GM21367 (cell line): ENCODE measurements around the gene FAT2.
"Not testable (repeated sequence)": the region's sequence is repeated elsewhere in the genome, so short reads cannot be mapped to it uniquely, and the experiment has no call there.

Experiments used
- ATAC-seq: cut with Tn5 transposase; IDR thresholded peaks from one replicate; pipeline ENCODE4 v1.9.1; 2021; ENCODE audit not compliant: unreplicated experiment

FAT2 gene

DNA sequence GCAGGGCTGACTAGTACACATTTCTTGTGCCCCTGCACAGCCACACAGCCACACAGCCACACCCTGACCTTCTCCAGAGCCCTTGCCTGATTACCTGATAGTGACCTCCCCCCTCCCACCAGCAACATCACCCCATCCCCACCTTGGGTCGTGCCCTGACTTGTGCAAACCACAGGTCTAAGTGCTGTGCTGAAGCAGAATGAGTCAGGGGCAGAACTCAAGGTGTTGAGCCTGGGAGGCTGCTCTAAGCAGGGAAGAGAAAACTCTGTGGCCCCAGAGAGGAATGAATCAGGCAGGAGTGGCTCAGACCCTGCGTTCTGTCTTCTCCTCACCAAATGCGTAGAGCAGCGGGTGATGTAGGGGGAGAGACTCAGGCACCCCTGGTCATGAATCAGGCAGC lies 24.3 kb upstream of the FAT2 start:
- no peak for ATAC-seq

DNA sequence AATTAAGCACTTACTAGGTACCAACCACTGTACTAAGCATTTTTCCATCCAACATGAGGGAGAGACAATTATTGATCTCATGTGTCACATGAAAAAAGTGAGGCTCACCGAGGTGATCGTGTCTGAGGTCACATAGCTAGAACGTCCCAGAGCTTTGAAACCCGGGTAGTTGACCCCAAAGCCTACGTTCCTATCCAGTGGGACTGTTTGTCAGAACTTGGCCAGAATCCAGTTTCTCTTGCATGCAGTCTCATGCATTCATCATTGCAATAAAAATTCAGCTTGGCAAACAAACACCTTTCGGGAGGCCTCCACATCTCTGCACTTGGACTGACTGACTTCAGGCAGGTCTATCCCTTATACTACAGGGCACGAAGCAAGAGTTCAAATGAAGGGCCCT lies 23.4 kb upstream of the FAT2 start:
- ATAC-seq, result no peak

DNA sequence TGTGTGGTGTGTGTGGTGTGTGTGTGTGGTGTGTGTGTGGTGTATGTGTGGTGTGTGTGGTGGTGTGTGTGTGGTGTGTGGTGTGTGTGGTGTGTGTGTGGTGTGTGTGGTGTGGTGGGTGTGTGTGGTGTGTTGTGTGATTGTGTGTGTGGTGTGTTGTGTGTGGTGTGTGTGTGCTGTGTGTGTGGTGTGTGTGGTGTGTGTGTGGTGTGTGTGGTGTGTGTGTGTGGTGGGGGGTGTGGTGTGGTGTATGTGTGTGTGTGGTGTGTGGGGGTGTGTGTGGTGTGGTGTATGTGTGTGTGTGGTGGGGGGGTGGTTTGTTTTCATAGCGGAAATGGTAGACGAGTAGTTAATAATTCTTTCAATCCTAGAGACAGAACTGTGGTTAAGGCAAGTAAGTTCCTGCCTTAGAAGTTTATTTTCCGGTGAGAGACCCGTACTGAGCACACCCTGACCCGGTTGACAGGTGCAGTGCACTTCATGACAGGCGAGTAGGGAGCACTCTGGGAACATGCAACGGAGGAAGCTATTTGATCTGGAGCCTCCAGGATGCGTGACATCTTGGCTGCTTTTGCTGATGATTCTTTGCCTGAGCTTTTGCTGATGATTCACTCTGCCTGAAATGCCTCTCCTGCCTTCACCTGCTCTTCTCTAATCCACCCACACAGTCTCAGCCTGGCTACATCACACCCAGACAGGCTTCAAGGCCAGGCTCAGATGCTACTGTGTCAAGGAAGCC lies 21.7 kb upstream of the FAT2 start:
- ATAC-seq, result no peak

DNA sequence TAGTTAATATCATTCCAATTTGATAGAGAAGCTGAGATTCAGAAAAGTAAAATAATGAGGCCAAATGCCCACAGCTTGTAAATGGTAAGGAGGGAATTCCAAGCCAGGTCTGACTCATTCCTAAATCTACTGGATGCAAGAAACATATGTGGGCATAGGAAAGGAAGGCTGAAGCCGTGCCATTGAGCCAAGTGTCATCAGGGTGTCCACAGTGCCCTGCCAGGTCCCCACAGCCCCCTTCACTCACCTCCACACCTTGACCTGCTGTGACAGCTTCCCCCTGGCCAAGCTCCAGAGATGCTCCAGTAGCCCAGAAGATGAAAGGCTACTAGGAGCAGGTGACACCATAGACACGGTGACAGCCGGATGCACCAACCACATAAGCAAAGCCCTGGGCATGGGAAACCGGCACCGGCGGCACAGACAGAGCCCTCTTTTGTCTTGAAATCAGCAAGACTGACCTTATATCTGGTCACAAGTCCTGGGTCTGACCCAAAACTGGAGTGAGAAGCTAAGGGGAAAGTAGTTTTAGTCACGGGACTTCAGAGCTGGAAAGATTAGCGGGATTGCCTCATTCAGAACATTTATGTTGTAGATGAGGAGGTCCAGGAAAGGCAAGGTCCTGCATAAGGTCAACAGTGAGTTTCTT lies 20.1 kb upstream of the FAT2 start:
- no peak for ATAC-seq

DNA sequence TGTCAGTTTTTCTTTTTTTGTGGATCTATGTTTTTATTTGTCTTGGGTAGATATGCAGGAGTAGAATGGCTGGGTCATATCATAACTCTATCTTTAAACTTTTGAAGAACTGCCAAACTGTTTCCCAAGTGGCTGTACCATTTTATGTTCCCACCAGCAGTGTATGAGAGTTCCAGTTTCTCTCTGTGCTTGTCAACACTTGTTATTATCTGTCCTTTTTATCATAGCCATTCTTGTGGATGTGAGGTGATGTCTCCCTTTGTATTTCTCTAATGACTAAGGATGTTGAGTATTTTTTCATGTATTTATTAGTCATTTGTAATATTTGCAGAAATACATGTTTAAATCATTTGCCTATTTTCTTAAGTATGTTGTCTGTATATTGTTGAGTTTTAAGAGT lies 17.4 kb upstream of the FAT2 start:
- no peak for ATAC-seq

DNA sequence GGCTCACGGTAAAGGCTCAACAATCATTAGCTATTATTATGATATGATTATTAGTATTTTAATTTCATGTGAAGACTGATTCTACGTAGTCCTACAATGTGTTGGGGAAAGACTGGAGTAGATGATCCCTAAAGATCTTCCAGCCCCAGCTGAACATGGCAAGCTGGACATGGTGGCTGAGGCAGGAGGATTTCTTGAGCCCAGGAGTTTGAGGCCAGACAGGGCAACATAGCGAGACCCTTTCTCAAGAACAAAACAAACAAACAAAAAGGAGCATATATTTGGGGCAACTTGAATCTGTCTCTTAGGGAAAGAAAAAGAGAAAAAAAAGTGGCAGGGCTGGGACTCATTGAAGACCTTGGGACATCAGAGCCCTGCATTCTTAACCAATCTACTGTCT lies 16.2 kb upstream of the FAT2 start:
- ATAC-seq, result no peak

- no peak for ATAC-seq
Measured at GRCh38 chr5:151605559-151605958, 14.4 kb upstream of the FAT2 start.

- no peak for ATAC-seq
Measured at GRCh38 chr5:151602806-151603205, 11.7 kb upstream of the FAT2 start.

GRCh38 chr5:151601391-151601790 lies 10.3 kb upstream of the FAT2 start:
- no peak for ATAC-seq

DNA sequence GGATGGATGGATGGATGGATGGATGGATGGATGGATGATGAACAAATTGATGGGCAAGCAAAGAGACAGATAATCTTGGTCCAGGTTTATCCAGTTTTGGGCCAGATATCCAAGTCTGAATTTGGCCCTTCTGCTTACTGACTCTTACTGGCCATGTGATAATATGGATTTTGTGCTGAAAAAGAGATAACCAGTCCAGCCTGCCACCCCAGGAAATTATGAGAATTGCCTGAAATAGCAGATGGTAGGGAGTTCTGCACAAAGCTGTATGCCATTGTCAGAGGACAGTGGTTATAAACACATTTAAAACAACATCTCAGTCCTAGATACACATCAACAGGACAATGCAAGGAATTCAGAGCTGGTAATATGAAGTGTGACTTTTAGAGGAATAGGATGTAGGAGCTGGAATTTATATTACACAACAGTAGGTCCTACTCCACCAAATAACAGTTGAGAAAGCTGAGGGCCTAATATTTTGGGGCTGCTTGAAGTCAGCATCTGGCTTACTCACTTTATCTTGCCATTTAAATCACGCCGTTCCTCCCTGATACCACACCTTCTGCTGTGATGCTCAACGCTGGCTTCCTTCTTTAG lies 9.0 kb upstream of the FAT2 start:
- no peak for ATAC-seq

DNA sequence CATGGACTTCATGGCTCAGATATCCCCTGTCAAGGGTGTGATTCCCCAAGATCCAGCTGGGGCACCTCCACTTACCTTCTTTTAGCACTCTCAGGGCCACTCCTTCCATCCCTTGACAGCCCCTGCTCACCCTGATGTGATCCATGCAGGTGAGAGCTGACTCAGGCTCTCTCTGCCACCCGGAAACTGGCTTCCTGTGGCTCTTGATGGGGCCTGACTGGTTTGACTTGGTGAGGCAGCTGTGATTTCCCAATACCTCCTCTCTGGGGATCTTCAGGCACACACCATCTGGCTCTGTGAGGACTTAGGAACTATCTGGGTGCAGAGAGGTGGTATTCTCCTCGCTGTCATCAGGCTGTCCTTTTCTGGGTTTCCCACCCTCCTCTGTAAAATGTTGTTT lies 7.9 kb upstream of the FAT2 start:
- no peak for ATAC-seq

DNA sequence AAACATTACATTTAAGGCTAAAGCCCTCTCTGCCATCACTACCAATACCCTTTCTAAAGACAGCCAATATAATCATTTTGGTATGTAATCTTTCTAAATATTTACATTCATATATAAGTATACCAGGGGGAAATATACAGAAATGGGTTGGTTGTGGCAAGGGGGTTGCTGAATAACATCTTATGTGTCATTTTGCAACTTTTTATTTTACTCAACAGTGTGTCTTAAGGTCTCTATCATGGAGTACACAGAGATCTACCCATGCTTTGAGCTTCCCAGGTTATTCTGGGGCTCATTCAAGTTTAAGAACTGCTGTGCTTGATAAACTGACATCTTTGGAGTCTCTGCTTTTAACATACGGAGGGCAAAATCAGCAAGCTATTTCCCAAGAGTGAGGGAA lies 7.4 kb upstream of the FAT2 start:
- ATAC-seq, result no peak

DNA sequence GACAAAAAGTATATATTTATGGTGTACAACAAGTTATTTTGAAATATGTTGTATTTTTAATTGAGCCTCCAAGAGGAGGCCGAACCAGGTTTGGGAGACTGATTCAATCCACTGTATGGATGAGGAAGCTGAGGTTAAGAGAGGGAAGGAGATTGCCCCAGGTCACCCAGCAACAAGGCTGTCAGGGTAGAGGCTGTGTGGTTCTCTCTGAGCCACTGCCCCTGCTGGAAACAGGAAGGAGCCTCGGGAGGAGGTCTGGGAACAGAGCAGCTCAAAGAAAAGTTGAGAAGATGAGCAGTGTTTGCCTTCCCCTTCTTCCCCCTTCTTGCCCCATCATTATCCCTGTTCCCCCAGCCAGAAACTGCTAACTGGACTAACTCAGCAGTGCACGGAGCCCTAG lies 6.6 kb upstream of the FAT2 start:
- no peak for ATAC-seq

GRCh38 chr5:151596828-151597539 lies 5.9 kb upstream of the FAT2 start:
- ATAC-seq, result no peak

DNA sequence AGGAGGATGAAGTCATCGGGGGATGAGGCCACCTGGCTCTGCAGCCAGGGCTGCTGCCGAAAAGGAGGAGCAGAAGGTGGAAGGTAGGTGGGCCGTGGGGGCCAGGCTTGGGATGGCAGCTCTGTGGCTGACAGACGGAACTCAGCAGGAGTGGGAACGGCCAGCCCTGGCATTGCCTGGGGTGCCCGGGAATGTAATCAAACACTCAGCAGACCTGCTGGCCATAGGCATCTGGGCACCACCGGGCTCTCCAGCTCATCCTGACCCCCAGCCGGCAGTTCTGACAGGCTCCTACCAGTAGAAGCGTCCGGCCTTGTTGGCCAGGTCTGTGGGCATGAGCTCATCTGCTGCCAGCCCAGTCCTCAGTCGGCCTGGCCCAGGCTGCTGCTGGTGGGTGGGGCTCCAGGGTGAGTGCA lies 4.3 kb upstream of the FAT2 start:
- ATAC-seq, result no peak

DNA sequence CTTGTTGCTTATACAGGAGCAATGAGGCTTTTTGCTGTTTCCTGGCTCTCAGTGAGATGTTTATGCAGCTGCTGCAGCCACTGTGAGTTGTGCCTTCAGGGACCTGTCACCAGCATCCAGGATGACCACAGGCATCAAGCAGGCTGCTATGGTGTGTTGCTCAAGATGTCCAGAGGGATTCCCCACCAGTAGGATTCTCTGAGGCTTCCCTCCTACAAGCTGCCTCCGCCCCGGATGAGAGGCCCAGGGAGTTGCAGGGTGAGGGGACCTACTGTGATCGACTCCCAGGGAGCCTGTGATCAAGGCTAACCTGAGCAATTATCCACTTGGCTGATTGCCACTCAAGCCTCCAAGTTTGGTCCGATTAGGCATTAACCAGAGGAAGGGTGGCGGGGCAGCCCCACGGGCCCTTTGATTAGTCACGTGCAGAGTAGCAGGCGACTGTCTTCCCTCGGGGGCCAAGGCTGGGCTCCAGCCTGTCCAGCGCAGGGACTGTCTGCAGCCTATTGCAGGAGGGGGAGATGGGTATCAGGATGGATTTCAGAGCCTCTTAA lies 1.8 kb upstream of the FAT2 start:
- no peak for ATAC-seq

DNA sequence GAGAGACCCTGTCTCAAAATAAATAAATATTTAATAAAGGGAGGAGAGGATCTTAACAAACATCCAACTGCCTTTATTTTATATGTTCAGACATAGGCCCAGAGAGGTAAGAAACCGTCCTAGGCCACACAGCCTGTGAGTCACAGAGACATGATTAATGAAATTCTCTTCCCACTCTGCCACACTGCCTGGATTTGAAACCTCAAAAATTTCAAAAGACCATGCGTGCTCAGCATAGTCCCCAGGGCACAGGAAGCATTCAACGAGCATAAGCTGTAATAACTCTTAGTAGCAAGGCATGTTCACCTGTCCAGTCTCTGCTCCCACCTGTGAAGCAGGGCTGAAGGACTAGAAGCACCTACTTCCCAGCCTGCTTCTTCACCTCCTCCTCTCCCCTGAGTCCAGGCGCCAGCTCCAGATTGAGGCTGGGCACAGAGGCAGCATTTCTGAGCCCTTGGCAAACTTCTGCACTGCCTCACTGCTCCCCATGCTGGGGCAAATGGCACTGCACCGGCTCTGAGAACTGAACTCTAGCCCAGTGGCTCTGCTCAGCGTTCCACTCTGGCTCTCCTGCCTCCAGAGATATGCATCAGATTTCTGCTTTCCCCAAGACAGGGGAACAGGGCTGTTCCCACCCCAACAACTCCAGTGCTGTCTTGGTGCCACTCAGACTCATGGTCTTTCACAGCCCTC lies 1.1 kb downstream of the FAT2 start:
- no peak for ATAC-seq

GRCh38 chr5:151587796-151588555 lies 3.2 kb downstream of the FAT2 start:
- ATAC-seq, result no peak

GRCh38 chr5:151585970-151586369 lies 5.2 kb downstream of the FAT2 start:
- no peak for ATAC-seq

GRCh38 chr5:151585344-151585743 lies 5.8 kb downstream of the FAT2 start:
- ATAC-seq, result not testable (repeated sequence)
